ENCODE data around the gene NDUFS8.

Gene NDUFS8

DNA sequence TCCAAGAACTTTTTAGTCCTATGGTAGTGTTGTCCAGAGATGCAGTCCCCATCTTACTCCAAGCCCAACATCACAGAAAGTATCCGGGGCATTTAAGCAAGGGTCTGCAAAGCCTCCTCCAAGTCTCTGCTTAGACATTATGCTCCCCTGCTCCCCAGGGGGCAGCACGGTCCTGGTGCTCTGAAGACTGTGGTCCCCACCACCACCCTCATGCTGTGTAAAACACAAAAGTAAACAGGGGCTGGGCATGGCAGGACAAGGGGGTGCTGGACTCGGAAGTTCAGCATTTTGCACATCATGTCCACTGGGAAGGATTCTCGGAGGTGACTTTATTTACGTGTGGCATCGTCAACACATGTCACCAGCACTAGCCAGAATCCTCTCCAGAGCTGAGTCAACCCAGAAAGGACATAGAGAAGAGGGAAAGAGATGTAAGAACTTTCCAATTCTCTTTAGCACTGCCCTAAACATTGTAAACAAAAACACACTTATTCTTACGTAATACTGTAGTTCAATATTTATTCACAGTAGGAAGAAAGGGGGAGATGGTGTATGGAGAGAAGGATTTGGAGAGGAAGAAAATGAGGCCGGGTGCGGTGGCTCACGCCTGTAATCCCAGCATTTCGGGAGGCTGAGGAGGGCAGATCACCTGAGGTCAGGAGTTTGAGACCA lies 46.0 kb downstream of the NDUFS8 start:
- DNase-seq (ENCODE audit: low read depth in 2 of 2, low spot score in 1 of 2): no peak

DNA sequence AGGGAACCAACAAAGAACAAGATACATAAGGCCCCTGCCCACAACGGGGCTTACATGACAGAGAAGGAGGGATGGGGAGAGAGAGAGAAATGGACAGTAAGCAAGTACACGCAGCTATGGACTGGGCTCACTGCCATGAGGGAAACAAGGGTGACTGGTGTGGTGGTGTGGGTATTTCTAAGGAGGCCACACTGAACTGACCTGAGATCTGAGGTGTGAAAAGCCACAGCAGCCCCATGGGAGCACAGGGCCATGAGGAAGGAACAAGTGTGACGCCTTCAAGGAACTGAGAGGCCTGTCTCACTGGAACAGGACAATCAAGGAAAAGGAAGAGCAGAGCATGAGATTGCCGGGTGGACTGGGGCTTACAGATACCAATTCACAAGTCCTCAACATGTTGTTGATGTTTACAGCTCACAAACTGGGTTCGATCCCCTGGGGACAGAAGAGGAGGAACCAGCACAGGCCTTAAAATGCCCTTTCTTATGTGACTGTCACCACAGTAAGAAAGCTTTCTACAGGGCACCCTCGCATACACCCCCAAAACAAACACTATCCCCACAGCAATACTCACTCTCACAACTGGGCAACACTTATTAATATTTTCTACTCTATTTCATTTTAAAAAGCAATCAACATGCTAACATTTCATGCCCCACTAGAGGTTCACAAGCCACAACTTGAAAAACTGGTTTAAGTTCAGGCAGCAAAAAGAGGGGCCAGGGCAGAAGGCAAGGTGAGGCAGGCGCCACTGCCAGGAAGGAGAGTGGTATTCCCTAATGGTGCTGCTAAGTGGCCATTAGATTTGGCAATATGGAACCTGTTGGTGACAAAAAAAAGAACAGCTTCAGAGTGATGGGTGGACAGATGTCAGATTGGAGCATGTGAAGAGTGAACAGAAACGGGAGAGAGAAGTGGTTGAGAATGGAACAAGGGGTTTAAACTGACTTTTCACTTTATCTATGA lies 47.4 kb downstream of the NDUFS8 start:
- DNase-seq (ENCODE audit: low read depth in 2 of 2, low spot score in 1 of 2): no peak

DNA sequence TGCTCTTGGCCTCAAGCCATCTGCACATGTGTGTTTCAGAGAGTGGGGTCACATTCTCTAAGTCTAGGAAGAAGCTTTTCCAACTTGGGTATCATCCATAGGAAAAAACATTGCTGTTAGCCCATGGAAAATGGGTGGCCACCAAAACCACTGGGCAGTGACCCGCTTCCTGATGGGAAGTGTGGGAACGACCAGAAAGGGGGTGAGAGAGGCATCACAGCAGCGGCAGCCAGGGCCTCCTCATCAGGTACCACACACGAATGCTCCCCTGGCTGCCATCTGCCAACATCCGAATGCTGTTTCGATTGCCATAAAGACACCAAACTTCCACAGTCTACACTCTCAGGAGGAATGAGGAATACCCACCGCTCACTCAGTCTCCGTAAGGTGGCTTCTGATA lies 50.4 kb downstream of the NDUFS8 start:
- DNase-seq (ENCODE audit: low read depth in 2 of 2, low spot score in 1 of 2): no peak

DNA sequence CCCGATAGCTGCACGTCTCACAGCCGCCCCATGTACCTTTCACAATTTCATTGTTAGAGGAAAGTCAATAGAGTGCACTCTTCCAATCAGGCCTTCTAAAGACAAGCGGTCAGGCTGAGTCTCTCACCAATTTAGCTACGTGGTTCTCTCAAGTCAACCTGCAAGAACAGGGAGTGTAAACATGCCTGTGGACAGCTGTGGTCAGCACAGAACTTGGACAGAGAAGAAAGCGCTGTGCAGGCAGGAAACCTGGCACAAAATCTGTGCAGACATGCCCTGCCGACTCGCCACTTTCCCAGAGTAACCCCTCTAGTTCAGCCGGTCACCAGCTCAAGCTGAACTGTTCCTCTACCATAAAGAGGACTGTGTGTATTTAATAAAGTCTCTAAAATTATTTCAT lies 51.2 kb downstream of the NDUFS8 start:
- no peak for DNase-seq (ENCODE audit: low read depth in 2 of 2, low spot score in 1 of 2)

DNA sequence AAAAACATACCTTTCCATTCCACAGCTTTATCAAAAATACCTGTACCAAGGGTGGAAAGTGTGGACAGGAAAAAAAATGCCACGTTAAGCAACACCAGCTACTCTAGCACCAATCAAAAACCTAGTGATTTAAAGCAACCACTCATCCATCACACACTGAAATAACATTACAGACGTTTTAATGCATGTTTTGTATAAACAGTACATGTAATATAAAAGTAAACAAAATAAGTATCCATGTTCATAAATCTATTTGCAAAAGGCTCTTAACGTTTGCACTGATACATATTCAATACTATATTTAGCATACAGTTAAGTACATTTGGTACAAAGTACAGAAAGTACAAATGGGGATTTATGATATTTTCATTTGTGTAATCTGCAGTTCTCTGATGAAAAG lies 52.0 kb downstream of the NDUFS8 start:
- no peak for DNase-seq (ENCODE audit: low read depth in 2 of 2, low spot score in 1 of 2)

DNA sequence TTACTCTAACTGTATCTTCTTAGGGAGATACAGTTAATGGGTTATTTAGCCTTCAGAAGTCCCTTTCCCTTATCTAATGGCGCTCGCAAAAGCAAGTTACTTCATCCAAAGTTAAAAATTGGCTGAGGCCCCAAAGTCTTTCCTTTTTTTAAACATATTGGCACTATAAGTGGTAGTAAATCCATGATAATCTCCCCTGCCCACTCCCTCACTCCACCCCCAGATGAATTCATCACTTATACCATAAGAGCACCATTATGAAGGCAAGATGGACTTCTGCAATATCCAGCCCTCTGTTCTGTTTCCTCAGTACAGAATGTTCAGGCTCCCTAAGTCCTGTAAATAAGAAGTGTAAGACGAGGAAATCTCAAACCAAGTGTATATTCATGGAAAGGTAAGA lies 53.0 kb downstream of the NDUFS8 start:
- no peak for DNase-seq (ENCODE audit: low read depth in 2 of 2, low spot score in 1 of 2)
